ENCODE data around the gene VAMP4. TPM values are rescaled to one million over a fixed set of nuclear protein-coding genes. Genes with fewer than 3 reads are reported as not detected.

Gene VAMP4
- total and polyA plus RNA-seq, 8 donors, result 14.7 to 19.4 (median 18.5) TPM

DNA sequence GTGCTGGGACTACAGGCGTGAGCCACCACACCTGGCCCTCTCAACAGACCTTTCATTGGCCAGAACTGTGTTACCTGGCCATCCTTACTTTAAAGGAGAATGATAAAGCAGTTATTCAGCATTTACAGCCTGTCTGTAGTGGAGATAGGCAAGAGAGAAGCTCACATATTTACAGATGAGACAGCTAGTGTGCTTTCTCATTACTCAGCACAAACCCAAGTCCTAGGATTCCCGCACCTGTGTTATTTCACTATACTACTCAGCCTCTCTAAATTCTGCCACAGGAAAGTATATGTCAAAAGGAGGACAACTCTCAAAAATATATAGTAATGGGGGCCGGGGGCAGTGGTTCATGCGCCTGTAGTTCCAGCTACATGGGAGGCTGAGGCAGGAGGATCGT is 73.5 kb downstream of the VAMP4 start:
- Histone ChIP-seq H3K4me1 (no peaks in the 10 kb centered on the region), H3K4me3 (no peak overlapping the region), H3K36me3 (no peaks in the 10 kb centered on the region), H3K27me3 (no peaks in the 10 kb centered on the region), H3K9me3 (no peaks in the 10 kb centered on the region), H3K27ac (no peak overlapping the region)
- ATAC-seq (no peak), DNase-seq (no peak)
- intact Hi-C loops (cut with DNase I), result no loop called here
- no peak for TF ChIP-seq CTCF (IDR thresholded peaks at IDR 0.05)

GRCh38 chr1:171666114-171666769 is 75.6 kb downstream of the VAMP4 start:
- Histone ChIP-seq H3K9me3 (no peaks in the 10 kb centered on the region), H3K36me3 (no peaks in the 10 kb centered on the region), H3K4me3 (no peak overlapping the region), H3K27ac (no peak overlapping the region), H3K27me3 (no peaks in the 10 kb centered on the region), H3K4me1 (no peaks in the 10 kb centered on the region)
- no peak for ATAC-seq
- intact Hi-C loops (cut with DNase I), result no loop called here
- DNase-seq, result no peak
- TF ChIP-seq CTCF (IDR thresholded peaks at IDR 0.05), result no peak

DNA sequence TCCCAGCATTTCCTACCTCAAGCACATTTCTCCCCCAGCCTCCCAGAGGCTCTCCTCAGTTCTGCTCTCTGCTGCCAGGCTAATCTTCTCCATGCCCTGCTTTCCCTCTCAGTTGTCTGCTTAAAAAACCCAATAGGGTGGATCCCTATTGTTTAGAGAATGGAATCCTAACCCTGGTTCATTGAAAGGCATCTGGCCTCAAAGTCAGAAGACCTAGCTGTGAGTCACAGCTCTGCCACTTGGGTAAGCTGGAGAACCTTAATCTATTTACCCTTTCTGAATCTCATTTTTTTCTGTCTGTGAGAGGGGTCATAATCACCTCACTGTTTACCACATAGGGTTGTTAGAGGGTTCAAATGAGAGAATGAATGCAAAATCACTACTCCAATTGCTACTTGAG is 76.9 kb downstream of the VAMP4 start:
- no peaks in the 10 kb centered on the region for H3K9me3 ChIP-seq
- no peak overlapping the region for H3K27ac ChIP-seq
- intact Hi-C loops (cut with DNase I), result no loop called here
- no peaks in the 10 kb centered on the region for H3K36me3 ChIP-seq
- DNase-seq (no peak), ATAC-seq (no peak)
- no peak overlapping the region for H3K4me3 ChIP-seq
- no peak for TF ChIP-seq CTCF (IDR thresholded peaks at IDR 0.05)
- H3K27me3 ChIP-seq, result no peaks in the 10 kb centered on the region
- no peaks in the 10 kb centered on the region for H3K4me1 ChIP-seq

DNA sequence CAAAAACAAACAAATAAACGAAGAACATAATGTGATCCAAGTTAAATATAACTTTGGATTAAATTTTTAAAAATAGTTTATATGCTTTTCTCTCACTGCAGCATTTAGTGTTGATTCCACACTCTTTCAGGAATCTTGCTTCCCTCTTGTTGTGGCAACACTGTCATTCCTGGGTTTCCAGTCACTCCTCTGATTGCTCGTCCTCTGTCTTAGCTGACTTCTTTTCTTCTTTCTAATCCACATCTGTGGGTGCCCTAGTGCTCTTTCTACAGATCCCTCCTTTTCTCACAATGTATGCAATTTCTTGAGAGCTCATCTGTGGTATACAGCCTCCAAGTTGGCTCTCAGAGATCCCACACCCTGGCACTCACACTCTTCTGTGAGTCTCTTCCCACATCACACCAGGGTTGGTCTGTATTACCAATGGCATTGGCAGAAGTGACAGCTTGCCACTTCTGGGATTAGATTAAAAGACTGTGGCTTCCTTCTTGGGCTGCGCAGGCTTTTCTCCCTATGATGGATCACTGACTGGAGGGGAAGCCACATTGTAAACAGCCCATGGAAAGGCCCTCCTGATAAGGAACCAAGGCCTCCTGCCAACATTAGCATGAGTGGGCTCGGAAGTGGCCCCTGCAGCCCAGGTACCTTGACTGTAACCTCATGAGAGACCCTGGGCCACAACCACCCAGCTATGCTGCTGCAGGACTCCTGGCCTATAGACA is 77.8 kb downstream of the VAMP4 start:
- Histone ChIP-seq H3K27me3 (no peaks in the 10 kb centered on the region), H3K9me3 (no peaks in the 10 kb centered on the region), H3K4me3 (no peak overlapping the region), H3K27ac (no peak overlapping the region), H3K36me3 (no peaks in the 10 kb centered on the region), H3K4me1 (no peaks in the 10 kb centered on the region)
- DNase-seq (no peak), ATAC-seq (no peak)
- TF ChIP-seq CTCF (IDR thresholded peaks at IDR 0.05), result no peak
- intact Hi-C loops (cut with DNase I), result no loop called here

DNA sequence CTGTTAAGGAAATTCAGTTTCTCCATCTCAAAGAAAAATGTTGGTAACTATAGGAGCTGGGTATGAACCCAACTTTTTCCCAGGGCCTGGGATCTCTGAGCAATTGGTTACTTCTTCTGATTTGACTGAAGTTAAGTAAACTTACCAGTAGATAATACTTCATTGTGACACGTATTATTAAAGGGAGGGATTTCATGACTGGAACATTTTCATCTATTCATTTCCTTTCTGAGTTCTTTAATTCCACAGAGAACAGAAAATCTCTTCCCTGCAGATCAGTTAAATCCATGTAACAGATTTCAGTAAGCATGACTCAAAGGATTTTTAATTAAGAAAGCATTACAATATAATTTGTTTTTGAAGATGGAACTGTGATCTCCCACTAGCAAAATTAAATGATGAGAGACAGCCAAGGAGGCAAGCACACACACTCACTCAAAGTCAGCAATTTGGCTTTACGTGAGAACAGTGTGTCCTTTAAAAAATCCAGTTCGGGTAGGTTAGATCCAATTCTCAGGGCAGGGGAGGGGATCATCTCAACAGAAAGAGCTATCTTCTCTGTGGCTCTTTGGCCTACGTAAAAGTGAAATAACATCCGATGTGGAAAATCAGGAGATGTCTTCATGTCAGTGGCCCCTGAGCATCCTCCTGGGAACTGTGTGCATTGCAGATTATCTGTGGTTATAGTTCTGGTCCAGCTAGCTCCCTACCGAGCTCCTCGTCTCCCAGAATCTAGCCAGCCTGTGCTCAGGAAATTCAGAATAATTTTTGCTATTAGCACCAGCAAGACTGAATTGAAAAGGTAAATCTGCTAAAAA is 78.6 kb downstream of the VAMP4 start:
- no peak for TF ChIP-seq CTCF (IDR thresholded peaks at IDR 0.05)
- H3K36me3 ChIP-seq, result no peaks in the 10 kb centered on the region
- intact Hi-C loops (cut with DNase I), result no loop called here
- H3K4me3 ChIP-seq, result no peak overlapping the region
- H3K27ac ChIP-seq, result no peak overlapping the region
- DNase-seq, result no peak
- H3K9me3 ChIP-seq, result no peaks in the 10 kb centered on the region
- no peak for ATAC-seq
- no peaks in the 10 kb centered on the region for H3K4me1 ChIP-seq
- no peaks in the 10 kb centered on the region for H3K27me3 ChIP-seq

Data from left lung (tissue), 10 donors.